OCI-LY7 (cell line): ENCODE results near the gene ZNF148. TPM values are rescaled to one million over a fixed set of nuclear protein-coding genes. Genes with fewer than 3 reads are reported as not detected.

Source experiments
- BruUV-seq: library from RNA; stranded (reverse); fragments of 400-500 nt; replicated peaks from 2 replicates; lab custom pipeline; 2021; lab: Mats Ljungman, UMichigan
- CTCF ChIA-PET: fragments of 300-600 bp; sonication (Branson Sonifier 250); formaldehyde crosslinking; loops from one replicate; lab custom pipeline; 2022; ENCODE audit warnings: antibody characterized with exemption; ENCODE audit not compliant: unreplicated experiment; lab: Charles Lee
- POLR2A ChIA-PET: fragments of 300-600 bp; sonication (Branson Sonifier 250); formaldehyde crosslinking; loops from one replicate; lab custom pipeline; 2022; ENCODE audit warnings: antibody characterized with exemption; lab: Charles Lee
- DNase-seq: peaks from one replicate; pipeline ENCODE4 v3.0.0-alpha.2; 2015; ENCODE audit warnings: low spot score
- H2AFZ ChIP-seq: fragments of 200-600 bp; sonication (generic), shearing (Covaris generic); 2 replicates; pipeline ENCODE4 v1.6.1; 2014; ENCODE audit warnings: mild to moderate bottlenecking, antibody characterized with exemption, low read length, moderate library complexity
- H3K27ac ChIP-seq: fragments of 200-600 bp; sonication (generic); 2 replicates; pipeline ENCODE4 v1.5.1; 2014; ENCODE audit warnings: mixed run types, low read depth, mild to moderate bottlenecking, moderate library complexity, low read length, inconsistent platforms; ENCODE audit not compliant: poor library complexity, severe bottlenecking
- H3K36me3 ChIP-seq: fragments of 200-600 bp; sonication (generic); 2 replicates; pipeline ENCODE4 v1.6.1; 2014; ENCODE audit warnings: mild to moderate bottlenecking, antibody characterized with exemption, low read length, moderate library complexity, mixed read lengths; ENCODE audit not compliant: insufficient read depth
- H3K4me1 ChIP-seq: fragments of 200-600 bp; sonication (generic); 2 replicates; pipeline ENCODE4 v1.5.1; 2014; ENCODE audit warnings: mild to moderate bottlenecking, low read length; ENCODE audit not compliant: insufficient read depth, poor library complexity, severe bottlenecking
- H3K4me2 ChIP-seq: fragments of 200-600 bp; sonication (generic); 2 replicates; pipeline ENCODE4 v1.6.1; 2014; ENCODE audit warnings: mild to moderate bottlenecking, low read length
- H3K4me3 ChIP-seq: fragments of 200-600 bp; sonication (generic); 2 replicates; pipeline ENCODE4 v1.5.1; 2014; ENCODE audit warnings: mild to moderate bottlenecking, low read depth, low read length; ENCODE audit not compliant: poor library complexity, severe bottlenecking
- H3K79me2 ChIP-seq: fragments of 200-600 bp; sonication (generic); 2 replicates; pipeline ENCODE4 v1.6.1; 2016; ENCODE audit warnings: low read depth, mild to moderate bottlenecking, low read length, moderate library complexity, mixed read lengths; ENCODE audit not compliant: insufficient read depth
- H3K9me2 ChIP-seq: fragments of 200-600 bp; sonication (generic); 2 replicates; pipeline ENCODE4 v1.6.1; 2016; ENCODE audit warnings: mild to moderate bottlenecking, low read length, mixed read lengths; ENCODE audit not compliant: insufficient read depth
- H3K9me3 ChIP-seq: fragments of 200-600 bp; sonication (generic); 2 replicates; pipeline ENCODE4 v1.6.1; 2014; ENCODE audit warnings: mild to moderate bottlenecking, mixed run types, low read length, mixed read lengths
- H4K20me1 ChIP-seq: fragments of 200-600 bp; sonication (generic); 2 replicates; pipeline ENCODE4 v1.6.1; 2014; ENCODE audit warnings: mild to moderate bottlenecking, antibody characterized with exemption, low read length, moderate library complexity, mixed read lengths; ENCODE audit not compliant: insufficient read depth
- CTCF ChIP-seq: fragments of 200-600 bp; sonication (generic); conservative IDR thresholded peaks from 2 replicates; pipeline ENCODE4 v1.5.1; 2014; ENCODE audit warnings: mild to moderate bottlenecking, antibody characterized with exemption, low read length, moderate library complexity, mixed read lengths
- EZH2phosphoT487 ChIP-seq: fragments of 200-600 bp; sonication (generic); IDR thresholded peaks from 2 replicates; pipeline ENCODE4 v1.6.1; 2018; ENCODE audit warnings: low read depth, borderline replicate concordance, mild to moderate bottlenecking, mixed run types, antibody characterized with exemption, low read length, moderate library complexity, mixed read lengths
- intact Hi-C: fragments of 100-400 bp; cut with micrococcal nuclease; formaldehyde crosslinking; loops from one replicate; pipeline ENCODE4 v1.10.0; 2022; ENCODE audit not compliant: unreplicated experiment
- total RNA-seq, 2 experiments: library from RNA; depleted of rRNA in 1 of 2; stranded (reverse); fragments of >200 nt in 1 of 2; shearing (Covaris generic) in 1 of 2; gene quantifications; 2 replicates each; pipeline ENCODE4 v1.2.3, GENCODE V29; 2014 to 2022

Gene ZNF148
- total RNA-seq, 2 experiments from 2014 or later = 19.8 to 35.4 TPM

DNA sequence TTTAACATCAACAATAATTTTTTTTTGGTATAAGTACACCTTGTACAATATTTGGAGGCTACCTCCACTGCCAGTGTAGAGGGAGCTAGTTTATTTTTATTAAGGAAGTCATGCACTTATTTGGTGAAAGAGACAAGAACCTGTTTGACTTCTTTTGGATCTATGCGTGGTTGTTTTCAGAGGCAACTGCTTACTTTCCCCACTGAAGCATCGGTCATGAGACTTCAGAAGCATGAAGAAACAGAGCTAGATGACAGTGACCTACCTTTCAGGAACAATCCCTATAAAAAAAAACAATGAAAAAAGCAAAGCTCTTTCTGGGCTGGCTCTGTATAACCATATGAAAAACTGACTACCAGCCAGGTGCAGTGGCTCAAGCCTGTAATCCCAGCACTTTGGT is 20.0 kb upstream of the ZNF148 start:
- H4K20me1 ChIP-seq = no peaks in the 10 kb centered on the region
- no peak overlapping the region for H2AFZ ChIP-seq
- no peaks in the 10 kb centered on the region for H3K4me1 ChIP-seq
- no peaks in the 10 kb centered on the region for H3K79me2 ChIP-seq
- H3K9me3 ChIP-seq = no peaks in the 10 kb centered on the region
- TF ChIP-seq EZH2phosphoT487 (no peak), CTCF (no peak)
- H3K4me3 ChIP-seq = no peak overlapping the region
- POLR2A ChIA-PET = interaction anchor here (0.6 kb wide), 1 partner anchor 259 kb away, joined by 4 read pairs; no protein-coding TSS in a partner anchor
- BruUV-seq = no TSS peak
- no peak overlapping the region for H3K4me2 ChIP-seq
- no peak for DNase-seq
- intact Hi-C loops = no loop called here
- H3K9me2 ChIP-seq = no peaks in the 10 kb centered on the region
- CTCF ChIA-PET = no interaction called here
- H3K36me3 ChIP-seq = no peaks in the 10 kb centered on the region
- H3K27ac ChIP-seq = no peak overlapping the region

GRCh38 chr3:125394406-125394805 is 19.3 kb upstream of the ZNF148 start:
- no TSS peak for BruUV-seq

More at GRCh38 chr3:125394406-125394805, 19.3 kb upstream of the ZNF148 start:
- Histone ChIP-seq H3K4me2 (no peak overlapping the region), H3K9me3 (no peaks in the 10 kb centered on the region), H2AFZ (no peak overlapping the region), H4K20me1 (no peaks in the 10 kb centered on the region), H3K4me1 (no peaks in the 10 kb centered on the region), H3K36me3 (no peaks in the 10 kb centered on the region), H3K9me2 (no peaks in the 10 kb centered on the region), H3K4me3 (no peak overlapping the region), H3K79me2 (no peaks in the 10 kb centered on the region), H3K27ac (no peak overlapping the region)
- POLR2A ChIA-PET = interaction anchor here (0.6 kb wide), 1 partner anchor 13 kb away, joined by 3 read pairs; no protein-coding TSS in a partner anchor
- CTCF ChIA-PET = no interaction called here
- TF ChIP-seq EZH2phosphoT487 = no peak
- no peak for TF ChIP-seq CTCF
- DNase-seq = no peak
- intact Hi-C loops = no loop called here
